ENCODE results near the gene SAPCD2.

DNA sequence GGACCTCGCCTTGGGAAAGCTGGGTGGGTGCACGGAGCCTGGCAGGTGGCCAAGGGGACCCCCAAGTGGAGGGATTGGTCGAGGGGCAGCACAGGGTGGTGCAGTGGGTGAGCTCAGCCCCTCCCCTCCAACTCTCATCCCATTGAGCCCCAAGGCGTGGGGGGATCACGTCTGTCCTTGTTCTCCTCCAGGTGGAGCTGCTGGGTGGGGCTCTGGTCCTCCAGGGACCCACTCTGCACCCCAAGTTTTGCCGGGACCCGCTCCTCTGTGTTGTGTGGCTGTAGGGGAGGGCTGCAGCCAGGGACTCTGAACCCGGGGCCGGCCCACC is 34.9 kb downstream of the SAPCD2 start:
- no peak for TF ChIP-seq EZH2 (IDR thresholded peaks at IDR 0.05; ENCODE audit: borderline replicate concordance, low read length)
- TF ChIP-seq, protein P1, sequence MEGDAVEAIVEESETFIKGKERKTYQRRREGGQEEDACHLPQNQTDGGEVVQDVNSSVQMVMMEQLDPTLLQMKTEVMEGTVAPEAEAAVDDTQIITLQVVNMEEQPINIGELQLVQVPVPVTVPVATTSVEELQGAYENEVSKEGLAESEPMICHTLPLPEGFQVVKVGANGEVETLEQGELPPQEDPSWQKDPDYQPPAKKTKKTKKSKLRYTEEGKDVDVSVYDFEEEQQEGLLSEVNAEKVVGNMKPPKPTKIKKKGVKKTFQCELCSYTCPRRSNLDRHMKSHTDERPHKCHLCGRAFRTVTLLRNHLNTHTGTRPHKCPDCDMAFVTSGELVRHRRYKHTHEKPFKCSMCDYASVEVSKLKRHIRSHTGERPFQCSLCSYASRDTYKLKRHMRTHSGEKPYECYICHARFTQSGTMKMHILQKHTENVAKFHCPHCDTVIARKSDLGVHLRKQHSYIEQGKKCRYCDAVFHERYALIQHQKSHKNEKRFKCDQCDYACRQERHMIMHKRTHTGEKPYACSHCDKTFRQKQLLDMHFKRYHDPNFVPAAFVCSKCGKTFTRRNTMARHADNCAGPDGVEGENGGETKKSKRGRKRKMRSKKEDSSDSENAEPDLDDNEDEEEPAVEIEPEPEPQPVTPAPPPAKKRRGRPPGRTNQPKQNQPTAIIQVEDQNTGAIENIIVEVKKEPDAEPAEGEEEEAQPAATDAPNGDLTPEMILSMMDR (conservative IDR thresholded peaks at IDR 0.05 in 1 of 2, IDR thresholded peaks at IDR 0.05 in 1 of 2; ENCODE audit: extremely low read depth in 1 of 2, insufficient read depth in 1 of 2, low read depth in 1 of 2, low read length in 2 of 2) = no peak

Data from mammary epithelial cell (primary cell).